GM19372 (cell line): ENCODE results near the gene LIMD2.
"Not testable (repeated sequence)": the region's sequence is repeated elsewhere in the genome, so short reads cannot be mapped to it uniquely, and the experiment has no call there.

Source experiments
- ATAC-seq: cut with Tn5 transposase; IDR thresholded peaks from one replicate; pipeline ENCODE4 v1.9.1; 2021; ENCODE audit warnings: mild to moderate bottlenecking, low read depth, moderate library complexity; ENCODE audit not compliant: unreplicated experiment

The LIMD2 gene

DNA sequence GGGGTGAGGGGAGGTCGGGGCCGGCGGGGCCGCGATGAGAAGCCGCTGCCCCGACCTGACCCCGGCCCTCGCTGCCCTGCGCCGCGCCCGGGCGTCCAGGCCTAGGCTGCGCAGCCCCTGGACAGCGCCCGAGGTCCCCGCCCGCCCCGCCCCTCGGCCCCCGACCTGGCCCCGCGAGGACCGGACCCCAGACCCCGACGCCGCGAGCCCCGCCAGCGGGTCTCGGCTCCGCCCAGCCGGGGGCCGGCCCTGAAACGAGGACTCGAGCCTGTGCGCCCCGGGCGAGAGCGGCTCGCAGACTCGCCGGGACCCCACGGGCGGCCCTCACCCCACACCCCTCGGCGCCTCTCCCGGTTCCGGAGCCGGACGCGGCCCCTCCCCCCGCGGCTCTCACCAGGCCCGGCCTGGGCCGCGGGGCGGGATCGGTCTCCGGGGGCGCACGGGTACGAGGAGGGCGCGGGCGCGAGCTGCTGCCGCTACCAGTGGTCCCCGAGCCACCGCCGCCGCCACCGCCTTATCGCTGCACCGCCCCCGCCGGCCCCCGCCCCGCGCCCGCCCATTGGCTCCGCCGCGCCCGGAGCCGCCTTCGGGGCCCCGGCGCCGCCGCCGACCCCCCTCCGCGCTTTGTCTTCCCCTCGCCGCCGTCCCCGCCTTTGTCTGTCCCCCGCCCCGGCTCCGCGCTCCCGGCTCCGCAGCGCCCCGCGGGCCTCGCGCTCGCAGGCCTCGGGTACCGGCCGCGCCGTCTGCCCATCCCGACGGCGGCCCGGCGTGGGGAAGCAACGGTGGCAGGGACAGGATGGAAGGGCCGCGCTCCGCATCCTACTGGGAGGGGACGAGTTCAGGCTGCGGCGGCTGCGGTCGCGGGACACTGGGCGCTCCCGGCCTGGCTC is at the start of gene LIMD2:
Gene LIMD2, minus strand, starts transcription at position 488 of the 890 bp plus-strand sequence. CDS start 827 bp downstream, outside the sequence.
- peak; percentile 21 for ATAC-seq

DNA sequence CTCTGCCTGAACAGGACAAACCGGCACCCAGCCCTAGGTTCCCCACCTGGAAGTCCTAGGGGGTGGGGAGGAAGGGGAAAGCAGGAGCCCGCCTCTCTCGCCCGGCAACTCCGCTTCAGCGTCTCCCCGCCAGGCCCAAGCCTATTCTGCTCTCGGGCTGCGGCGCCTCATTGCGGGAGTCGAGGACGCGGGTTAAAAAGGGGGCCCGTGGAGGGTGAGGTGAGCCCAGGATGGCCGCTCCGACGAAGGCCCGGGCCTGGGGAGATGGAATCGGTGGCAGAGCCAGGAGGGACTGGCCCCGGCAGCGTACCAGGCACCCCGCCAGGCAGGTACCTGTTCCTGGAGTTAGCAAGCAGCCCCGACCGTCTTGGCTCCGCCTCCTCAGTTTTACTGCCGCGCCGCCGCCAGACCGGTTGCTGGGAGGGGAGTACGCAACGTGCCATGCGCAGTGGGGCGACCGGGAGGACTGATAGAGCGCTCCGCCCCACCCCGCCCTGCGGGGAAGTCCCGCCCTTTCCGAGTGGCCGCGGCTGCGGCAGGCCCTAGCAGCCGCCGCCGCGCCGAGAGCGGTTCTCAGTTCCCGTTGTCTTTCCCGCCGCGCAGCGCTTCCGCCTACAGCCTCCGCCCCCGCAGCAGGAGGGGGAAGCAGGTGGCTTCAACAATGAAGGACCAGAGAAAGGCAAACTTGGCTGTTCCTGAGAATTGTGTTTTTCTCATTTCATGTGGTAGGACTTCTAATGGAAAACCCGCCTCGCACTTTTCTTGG is 41.7 kb upstream of the LIMD2 start, which contains the start of gene STRADA:
Gene STRADA, minus strand, starts transcription at position 392 of the 766 bp plus-strand sequence. CDS start 13,430 bp downstream, outside the sequence.
- peak; percentile 89 for ATAC-seq

DNA sequence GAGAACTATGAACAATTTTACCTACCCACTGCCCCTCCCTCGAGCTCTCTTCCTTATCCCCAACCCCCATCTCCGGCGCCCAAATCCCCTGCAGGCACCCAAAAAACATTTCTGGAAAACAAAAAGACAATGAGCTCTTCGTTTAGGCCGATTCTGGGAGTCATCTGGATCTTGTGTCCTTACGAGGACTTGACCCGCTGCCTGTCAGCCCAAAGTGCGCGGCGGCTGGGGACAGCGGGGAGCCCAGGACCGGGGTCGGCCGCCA is 41.1 kb upstream of the LIMD2 start:
- ATAC-seq = peak; percentile 15

DNA sequence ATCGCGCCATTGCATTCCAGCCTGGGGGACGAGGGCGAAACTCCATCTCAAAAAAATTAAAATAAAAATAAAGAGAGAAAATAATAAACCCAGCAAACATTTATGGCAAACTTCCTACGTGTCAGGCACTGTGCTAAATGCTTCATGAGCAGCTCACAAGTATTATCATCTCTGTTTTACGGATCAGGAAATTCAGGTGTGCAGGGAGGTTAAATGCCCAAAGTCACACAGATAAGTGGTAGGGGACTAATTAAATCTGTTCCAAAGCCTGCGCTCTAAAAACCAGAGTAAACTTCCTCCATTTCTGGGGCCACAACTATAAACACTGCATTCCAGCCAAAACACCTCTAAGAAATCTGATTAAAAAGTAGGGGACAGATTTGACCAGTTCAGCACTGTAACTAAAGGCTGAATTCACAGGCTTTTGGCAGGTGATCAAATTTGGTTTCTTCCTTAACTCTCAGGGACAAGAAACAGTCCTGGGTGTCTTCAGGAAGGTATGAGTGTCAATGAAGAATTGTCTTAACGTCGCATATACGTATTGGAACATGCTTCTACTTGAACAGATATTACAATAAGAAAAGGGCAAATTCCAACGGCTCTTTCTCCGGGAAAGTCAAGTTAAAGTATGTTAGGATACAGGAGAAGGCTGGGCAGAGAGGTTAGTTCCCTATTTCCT is 40.7 kb upstream of the LIMD2 start:
- ATAC-seq = no peak

DNA sequence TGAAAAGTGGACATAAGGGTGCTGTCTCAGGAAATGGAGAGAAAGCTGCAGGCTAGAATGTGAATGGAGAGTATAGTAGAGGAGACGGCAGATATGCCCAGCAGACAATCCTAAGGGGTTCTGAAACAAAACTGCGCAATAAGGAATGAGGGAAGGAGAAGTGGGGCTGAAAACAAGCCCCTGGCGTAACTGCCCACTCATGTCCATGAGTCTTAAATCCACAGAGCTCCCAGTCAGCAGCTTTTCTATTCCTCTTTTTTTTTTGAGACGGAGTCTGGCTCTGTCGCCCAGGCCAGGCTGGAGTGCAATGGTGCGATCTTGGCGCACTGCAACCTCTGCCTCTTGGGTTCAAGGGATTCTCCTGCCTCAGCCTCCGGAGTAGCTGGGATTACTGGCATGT is 35.8 kb upstream of the LIMD2 start:
- ATAC-seq = no peak

DNA sequence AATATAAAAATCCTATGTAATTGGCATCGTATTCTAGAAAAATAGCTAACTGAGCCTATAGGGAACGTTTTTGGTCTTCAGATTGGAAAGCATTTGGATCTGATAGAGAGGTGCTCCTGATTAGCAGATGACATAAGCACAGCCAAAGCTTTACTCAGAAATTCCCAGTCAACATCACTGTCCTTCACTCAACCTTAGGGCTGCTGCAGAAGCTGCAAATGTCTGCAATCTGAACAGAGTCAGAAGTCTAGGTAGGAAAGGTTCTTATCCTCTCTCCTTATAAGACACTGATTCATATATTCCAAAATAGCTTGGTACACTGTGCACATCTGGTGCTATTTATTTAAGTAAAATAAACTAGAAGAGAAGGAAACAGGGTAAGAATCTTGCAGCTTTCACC is 22.5 kb upstream of the LIMD2 start:
- no peak for ATAC-seq

DNA sequence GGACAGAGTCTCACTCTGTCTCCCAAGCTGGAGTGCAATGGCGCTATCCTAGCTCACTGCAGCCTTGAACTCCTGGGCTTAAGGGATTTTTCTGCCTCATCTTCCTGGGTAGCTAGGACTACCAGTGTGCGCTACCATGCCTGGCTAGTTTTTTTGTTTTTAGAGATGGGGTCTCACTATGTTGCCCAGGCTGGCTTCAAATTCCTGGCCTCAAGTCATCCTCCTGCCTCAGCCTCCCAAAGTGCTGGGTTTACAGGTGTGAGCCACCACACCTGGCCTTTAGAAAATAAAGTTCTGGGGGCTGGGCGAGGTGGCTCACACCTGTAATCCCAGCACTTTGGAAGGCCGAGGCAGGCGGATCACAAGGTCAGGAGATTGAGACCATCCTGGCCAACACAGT is 20.3 kb upstream of the LIMD2 start:
- ATAC-seq = not testable (repeated sequence)

DNA sequence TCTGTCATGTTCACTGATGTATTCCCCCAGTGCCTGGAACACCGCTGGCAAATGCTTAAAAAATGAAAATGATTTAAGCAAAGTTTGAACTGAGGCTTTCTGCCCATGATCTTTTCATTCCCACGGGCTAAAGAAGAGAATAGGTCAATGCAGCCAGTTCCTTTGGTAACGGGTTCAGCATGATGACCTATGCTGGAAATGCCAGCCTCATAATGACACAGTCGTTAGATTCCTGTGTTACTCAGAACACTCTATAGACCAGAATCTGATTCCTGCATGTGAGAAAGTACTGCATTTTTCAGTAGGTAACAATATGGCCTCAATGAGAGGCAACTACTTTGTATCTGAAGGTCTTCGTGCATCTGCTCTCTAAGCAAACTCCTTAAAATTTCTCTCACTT is 19.1 kb upstream of the LIMD2 start:
- ATAC-seq = no peak

DNA sequence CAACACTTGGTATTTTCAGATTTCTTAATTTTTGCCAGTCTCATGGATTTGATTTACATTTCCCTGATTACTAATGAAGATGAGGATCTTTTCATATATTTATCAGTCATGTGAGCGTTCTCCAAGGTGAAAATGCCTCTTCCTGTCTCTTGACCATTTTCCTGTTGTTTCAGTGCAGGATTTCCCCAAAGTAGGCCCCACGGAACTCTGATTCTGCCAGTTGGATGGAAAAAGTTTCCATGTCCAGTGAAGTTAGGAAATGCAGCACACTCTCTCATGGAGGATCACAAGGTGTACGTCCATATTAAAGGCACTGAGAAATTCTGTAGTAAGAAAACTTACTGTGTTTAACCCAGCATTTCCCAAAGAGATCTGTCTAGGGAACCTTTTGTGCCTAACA is 16.5 kb upstream of the LIMD2 start:
- no peak for ATAC-seq

DNA sequence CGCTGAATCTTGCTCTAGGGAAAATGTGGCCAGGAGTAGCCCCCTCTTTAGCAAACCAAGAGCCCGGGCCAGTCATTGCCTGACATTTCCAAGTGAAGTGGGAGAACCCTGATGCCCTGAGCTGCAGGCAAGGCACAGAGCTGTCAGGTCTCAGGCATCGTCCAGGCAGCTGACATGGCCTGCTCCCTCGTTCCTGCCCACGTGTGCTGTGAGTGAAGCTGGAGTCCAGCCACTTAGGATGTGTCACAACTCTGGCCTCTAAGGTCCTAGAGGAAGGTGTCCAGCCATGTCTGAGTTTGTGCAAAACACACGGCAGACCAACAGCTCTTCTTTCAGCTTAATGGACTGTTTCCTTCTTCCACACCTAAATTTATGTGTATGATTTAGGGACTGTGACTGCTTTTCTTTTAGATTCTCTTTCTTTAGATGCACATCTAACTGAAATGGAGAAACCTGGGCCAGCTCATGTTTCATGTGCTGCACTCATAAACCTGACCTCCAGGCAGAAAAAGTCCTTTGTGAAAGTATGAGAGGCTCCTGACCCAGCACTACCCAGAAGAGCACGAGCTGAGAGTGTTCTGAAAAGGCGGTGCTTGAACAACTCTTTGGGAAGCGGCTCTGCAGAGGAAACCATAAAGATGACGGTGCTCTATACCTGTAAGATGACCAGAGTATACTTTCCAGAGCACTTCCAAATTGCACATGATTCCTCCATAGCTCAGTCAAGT is 14.8 kb upstream of the LIMD2 start:
- ATAC-seq = no peak

DNA sequence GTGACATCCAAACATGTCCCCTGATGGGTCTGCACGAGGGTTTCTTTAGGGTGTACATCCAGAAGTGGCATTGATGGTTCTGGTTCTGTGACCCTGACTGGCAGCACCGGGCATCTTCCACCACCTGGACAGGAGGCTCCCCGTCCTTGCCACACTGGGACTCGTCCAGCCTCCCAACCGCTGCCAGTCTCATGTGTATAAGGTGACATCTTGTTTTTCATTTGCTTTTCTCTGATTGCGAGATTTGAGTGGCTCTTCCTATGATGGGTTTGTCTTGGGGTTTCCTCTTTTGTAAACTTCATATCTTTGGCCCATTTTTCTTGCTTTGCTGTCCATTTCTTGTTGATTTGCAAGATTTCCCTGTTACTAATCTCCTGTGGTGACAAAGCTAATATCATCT is 9.2 kb upstream of the LIMD2 start:
- no peak for ATAC-seq

DNA sequence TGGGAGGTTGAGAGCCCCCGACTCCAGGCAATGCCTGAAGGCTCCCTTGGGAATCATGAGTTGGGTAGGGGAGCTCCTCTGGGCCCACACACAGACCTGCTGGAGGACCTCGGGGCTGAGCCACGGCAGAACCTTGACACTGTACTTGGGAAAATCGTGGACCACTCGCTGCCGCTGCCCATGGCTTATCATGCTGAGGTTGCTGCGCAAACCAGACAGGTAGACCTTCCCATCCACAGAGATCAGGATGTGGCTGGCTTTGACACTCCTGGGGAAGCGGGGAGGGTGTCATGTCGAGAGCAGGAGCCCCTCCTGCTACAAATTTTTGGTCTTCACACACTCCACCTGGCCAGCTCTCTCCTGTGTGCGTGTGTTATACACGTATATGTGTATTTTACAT is 7.2 kb upstream of the LIMD2 start:
- ATAC-seq = no peak

DNA sequence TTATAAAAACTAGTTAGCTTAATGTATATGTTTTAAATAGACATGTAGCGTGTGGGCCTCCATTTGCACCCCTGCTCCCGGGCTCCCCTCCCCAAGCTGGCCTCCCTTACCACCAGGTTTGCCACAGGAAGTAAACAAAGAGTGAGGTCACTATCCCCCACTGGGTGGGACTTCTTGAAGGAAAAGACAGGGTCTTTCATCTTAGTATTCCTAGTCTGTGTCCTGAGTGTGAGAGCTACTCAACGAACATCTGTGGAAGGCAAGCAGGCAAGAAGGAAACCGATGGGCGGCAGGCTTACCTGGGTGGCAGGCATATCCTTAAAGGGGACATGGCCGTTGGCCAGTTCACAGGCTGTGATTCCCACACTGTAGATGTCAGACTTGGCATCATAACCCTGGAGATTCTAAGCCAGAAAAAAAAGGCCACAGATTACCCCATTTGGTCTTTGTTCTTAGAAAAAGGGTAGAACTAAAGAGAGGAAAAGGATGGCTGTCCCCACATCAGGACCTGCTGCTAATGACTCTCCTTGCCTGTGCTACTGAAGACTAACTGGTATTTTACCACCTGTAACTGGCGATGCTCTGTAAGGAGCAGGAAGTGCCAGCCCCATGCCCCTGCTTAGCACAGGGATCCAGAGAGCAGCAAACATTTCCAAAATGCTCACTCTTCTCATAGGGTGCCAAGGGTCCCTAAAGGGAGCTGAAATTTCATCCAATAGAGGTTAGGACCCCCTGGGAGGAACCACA is 6.6 kb upstream of the LIMD2 start:
- ATAC-seq = no peak

DNA sequence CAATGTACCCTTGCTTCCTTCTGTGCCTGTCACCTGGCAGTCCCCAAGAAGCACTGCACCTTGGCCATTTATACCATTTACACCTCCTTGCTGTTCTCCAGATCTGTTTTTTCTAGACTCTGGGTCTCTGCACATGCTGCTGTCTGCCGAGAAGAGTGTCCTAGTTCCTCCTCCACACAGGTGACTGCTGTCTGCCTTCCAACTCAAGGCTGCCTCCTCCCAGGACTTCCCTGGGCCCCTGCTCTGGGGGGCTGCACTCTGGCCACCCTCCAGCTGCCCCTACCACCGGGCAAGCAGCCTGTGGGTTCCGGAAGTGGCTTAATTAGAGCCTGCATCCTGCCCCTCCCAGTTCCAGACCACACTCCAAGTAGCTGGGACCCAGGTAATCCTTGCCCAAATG is 5.7 kb upstream of the LIMD2 start:
- ATAC-seq = no peak

DNA sequence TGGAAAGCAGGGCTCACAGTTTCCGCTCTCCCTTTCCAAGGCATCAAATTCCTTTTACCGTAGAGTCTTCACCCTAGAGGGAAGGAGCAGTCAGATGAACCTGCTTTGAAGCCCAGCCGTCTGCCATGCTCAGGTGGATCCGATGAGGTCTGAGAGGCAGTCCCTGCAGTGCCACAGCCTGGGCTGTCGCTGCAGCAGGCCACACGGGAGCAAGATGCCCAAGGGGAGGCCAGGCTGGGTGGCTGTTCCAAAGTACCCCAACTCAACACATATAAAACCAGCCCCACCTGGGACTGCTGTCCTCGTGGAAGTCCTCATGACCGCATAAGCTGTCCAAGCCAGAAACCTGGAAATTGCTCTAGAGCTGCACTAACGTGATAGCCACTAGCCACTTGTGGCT is 4.9 kb upstream of the LIMD2 start:
- ATAC-seq = no peak

DNA sequence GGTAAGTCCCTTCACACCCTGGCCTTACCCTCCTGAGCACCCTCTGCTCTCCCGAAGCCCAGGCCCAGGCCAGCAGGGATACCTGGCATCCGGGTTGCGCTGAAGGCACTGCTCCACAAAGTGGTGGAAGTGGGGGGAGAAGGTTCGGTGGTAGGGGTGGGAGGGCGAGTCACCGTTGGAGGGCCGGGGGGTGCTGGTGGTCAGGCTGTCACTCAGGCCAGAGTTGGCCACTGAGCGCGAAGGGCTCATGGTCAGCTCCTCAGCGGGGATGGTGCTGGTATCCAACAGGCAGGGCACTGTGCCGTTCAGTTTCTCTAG is 4.3 kb upstream of the LIMD2 start:
- no peak for ATAC-seq

DNA sequence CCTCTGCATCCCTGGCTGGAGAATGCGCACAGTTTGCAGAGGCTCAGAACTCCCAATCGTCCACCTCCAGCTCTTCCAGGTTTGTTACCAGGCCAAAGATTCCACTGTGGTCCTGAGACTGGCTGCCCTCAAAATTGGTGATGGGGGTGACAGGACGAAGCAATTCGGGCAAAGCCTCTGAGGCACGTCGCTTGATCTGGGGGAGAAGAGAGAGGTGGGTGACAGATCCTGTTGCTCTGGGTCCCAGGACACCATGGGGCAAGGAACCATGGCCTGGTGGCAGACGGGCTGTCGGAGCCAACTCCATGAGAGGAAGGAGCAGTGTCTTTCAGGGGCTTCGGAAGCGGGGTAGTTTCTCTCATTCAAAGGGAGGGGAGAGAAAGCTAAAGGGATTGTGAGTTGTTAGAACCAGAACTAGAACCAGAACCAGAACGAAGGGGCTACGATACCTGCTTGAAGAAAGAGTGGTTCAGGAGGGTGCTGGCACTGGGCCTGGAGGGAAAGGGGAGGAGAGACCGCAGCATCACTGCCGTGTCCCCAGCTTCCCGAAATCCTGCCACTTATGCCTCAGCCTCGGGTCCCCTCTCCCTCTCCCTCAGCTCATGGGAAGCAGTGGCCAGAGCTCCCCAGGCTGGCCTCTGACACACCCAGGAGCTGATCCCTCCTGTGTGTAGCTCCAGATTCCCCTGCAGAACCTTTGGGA is 3.8 kb upstream of the LIMD2 start:
- no peak for ATAC-seq

DNA sequence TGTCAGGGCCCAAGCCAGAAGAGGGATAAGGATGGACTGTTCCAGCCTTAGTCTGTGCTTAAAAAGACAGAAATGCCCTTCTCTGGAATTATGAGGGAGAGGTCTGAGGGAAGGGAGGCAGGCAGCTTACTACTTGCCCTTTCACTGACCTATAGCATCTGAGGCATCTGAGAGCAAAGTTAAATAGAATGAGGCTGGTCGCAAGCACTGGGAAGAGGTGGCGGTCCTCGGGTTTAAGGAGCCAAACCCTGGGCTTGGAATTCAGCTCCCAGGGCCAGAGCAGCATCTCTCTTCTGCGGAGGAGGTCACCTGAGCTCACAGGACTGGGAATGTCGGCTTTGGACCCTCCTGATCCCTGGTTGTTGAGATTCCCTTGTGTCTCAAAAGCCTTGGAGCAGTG is 3.1 kb upstream of the LIMD2 start:
- no peak for ATAC-seq

DNA sequence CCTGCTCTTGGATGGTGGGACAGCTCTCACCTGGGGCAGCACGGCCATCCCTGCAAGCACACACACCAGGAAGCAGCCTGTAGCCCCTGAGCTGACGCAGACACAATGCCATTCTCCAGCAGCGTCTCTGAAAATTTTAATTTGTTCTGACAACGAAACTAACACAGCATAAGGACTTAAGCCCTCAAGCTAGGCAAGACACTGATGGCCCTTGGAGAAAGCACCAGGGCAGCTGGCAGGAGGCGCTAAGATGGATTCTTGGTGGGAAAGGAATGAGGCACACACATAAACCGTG is 2.7 kb upstream of the LIMD2 start:
- ATAC-seq = no peak
